GM12878 (cell line): Measurements from ENCODE around the gene TMA16. TPM values are rescaled to one million over a fixed set of nuclear protein-coding genes. Genes with fewer than 3 reads are reported as not detected.

Source experiments
- BHLHE40 ChIP-seq, 2 experiments: fragments of 450-650 bp in 1 of 2; IDR thresholded peaks; 2 replicates each; pipeline ENCODE4 v1.6.1; 2011 to 2017; ENCODE audit warnings: low read depth in 2 of 2, borderline replicate concordance in 1 of 2, improper control_type of control experiment in 1 of 2, low read length in 1 of 2, mild to moderate bottlenecking in 1 of 2
- BRCA1 ChIP-seq: IDR thresholded peaks from 2 replicates; pipeline ENCODE4 v1.6.1; 2011; ENCODE audit warnings: low read depth, low read length, improper control_type of control experiment
- CHD2 ChIP-seq: IDR thresholded peaks from 2 replicates; pipeline ENCODE4 v1.6.1; 2011; ENCODE audit warnings: low read depth, low read length, improper control_type of control experiment, borderline replicate concordance
- CREM ChIP-seq: IDR thresholded peaks from 2 replicates; pipeline ENCODE4 v1.6.1; 2014; ENCODE audit warnings: antibody characterized with exemption, low read depth
- EGR1 ChIP-seq, 2 experiments: IDR thresholded peaks; 1 replicate in 1 of 2; 2 replicates in 1 of 2; pipeline ENCODE4 v1.6.1; 2011 to 2012; ENCODE audit warnings: low read depth in 2 of 2, low read length in 2 of 2, borderline replicate concordance in 1 of 2, mild to moderate bottlenecking in 1 of 2, moderate library complexity in 1 of 2
- ETV6 ChIP-seq, 2 experiments: fragments of 450-650 bp in 1 of 2; IDR thresholded peaks in 1 of 2; conservative IDR thresholded peaks in 1 of 2; 2 replicates each; pipeline ENCODE4 v1.6.1; 2014; ENCODE audit warnings: antibody characterized with exemption in 1 of 2, borderline replicate concordance in 1 of 2, low read depth in 1 of 2, mild to moderate bottlenecking in 1 of 2, moderate library complexity in 1 of 2
- GABPA ChIP-seq: IDR thresholded peaks from 2 replicates; pipeline ENCODE4 v1.6.1; 2014; ENCODE audit warnings: antibody characterized with exemption, low read depth, mild to moderate bottlenecking, inconsistent platforms
- NFYA ChIP-seq: IDR thresholded peaks from 2 replicates; pipeline ENCODE4 v1.6.1; 2011; ENCODE audit warnings: low read depth, mild to moderate bottlenecking, low read length, improper control_type of control experiment, borderline replicate concordance
- PML ChIP-seq: IDR thresholded peaks from 2 replicates; pipeline ENCODE4 v1.6.1; 2012; ENCODE audit warnings: low read length, inconsistent platforms
- POLR2AphosphoS2 ChIP-seq: IDR thresholded peaks from 2 replicates; pipeline ENCODE4 v1.6.1; 2011; ENCODE audit warnings: low read depth, mild to moderate bottlenecking, low read length, improper control_type of control experiment, moderate library complexity
- POU2F2 ChIP-seq: IDR thresholded peaks from 3 replicates; pipeline ENCODE4 v1.6.1; 2011; ENCODE audit warnings: low read depth, mild to moderate bottlenecking, low read length, borderline replicate concordance
- RAD51 ChIP-seq: fragments of 450-650 bp; IDR thresholded peaks from 2 replicates; pipeline ENCODE4 v1.6.1; 2016; ENCODE audit warnings: moderate library complexity, mild to moderate bottlenecking, inconsistent platforms
- SIX5 ChIP-seq: IDR thresholded peaks from 2 replicates; pipeline ENCODE4 v1.6.1; 2011; ENCODE audit warnings: mild to moderate bottlenecking, low read depth, low read length, moderate library complexity; ENCODE audit not compliant: severe bottlenecking
- SMAD5 ChIP-seq: IDR thresholded peaks from 2 replicates; pipeline ENCODE4 v1.6.1; 2016; ENCODE audit warnings: antibody characterized with exemption, low read depth
- SMARCA5 ChIP-seq: fragments of 450-650 bp; IDR thresholded peaks from 2 replicates; pipeline ENCODE4 v1.6.1; 2017; ENCODE audit warnings: mild to moderate bottlenecking
- SPI1 ChIP-seq: IDR thresholded peaks from 2 replicates; pipeline ENCODE4 v1.6.1; 2011; ENCODE audit warnings: low read depth, mild to moderate bottlenecking, low read length, moderate library complexity, borderline replicate concordance; ENCODE audit not compliant: insufficient read depth
- SUZ12 ChIP-seq: fragments of 200-600 bp; sonication (generic); IDR thresholded peaks from one replicate; pipeline ENCODE4 v1.6.1; 2018; ENCODE audit warnings: antibody characterized with exemption, mild to moderate bottlenecking; ENCODE audit not compliant: unreplicated experiment
- TCF3 ChIP-seq: IDR thresholded peaks from 2 replicates; pipeline ENCODE4 v1.6.1; 2012; ENCODE audit warnings: low read depth, mild to moderate bottlenecking, low read length, borderline replicate concordance; ENCODE audit not compliant: insufficient read depth
- ZBED1 ChIP-seq: IDR thresholded peaks from 2 replicates; pipeline ENCODE4 v1.6.1; 2016; ENCODE audit warnings: borderline replicate concordance
- ZBTB40 ChIP-seq: fragments of 450-650 bp; IDR thresholded peaks from 2 replicates; pipeline ENCODE4 v1.6.1; 2016; ENCODE audit warnings: mild to moderate bottlenecking, moderate library complexity, borderline replicate concordance
- ZZZ3 ChIP-seq: IDR thresholded peaks from 2 replicates; pipeline ENCODE4 v1.6.1; 2011; ENCODE audit warnings: low read depth; ENCODE audit not compliant: control insufficient read depth, insufficient read length
- polyA plus RNA-seq, 11 experiments: library from polyadenylated mRNA; depleted of rRNA in 4 of 11; unstranded in 6 of 11; stranded (reverse) in 5 of 11; fragments of >200 nt; fragmentation: Nextera tagmentation in 4 of 11; fragmentation: Illumina TruSeq in 1 of 11; extraction: Ambion mirVana in 4 of 11; extraction: Trizol in 1 of 11; gene quantifications; 1 replicate in 1 of 11; 2 replicates in 10 of 11; pipeline versions ENCODE4 v1.2.1 to v1.2.3, GENCODE V29; 2011 to 2016; ENCODE audit warnings: inconsistent platforms in 2 of 11, missing spikeins in 2 of 11, low read depth in 1 of 11
- total RNA-seq, 4 experiments: library from RNA; depleted of rRNA in 3 of 4; stranded (reverse); fragments of >200 nt in 3 of 4; fragmentation: Illumina TruSeq in 1 of 4; extraction: Trizol in 1 of 4; gene quantifications; 2 replicates each; pipeline versions ENCODE4 v1.2.1 to v1.2.3, GENCODE V29; 2013 to 2021
- TF ChIP-seq, protein P1 (sequence below): IDR thresholded peaks from 2 replicates; pipeline ENCODE4 v1.6.1; 2012; ENCODE audit warnings: low read length, inconsistent platforms

TMA16 gene
- total and polyA plus RNA-seq, 10 of the 15 experiments (the other 5 are each of a cell fraction or from before 2014, with no cell fraction given) = 37.9 to 91.0 (median 55.8) TPM

DNA sequence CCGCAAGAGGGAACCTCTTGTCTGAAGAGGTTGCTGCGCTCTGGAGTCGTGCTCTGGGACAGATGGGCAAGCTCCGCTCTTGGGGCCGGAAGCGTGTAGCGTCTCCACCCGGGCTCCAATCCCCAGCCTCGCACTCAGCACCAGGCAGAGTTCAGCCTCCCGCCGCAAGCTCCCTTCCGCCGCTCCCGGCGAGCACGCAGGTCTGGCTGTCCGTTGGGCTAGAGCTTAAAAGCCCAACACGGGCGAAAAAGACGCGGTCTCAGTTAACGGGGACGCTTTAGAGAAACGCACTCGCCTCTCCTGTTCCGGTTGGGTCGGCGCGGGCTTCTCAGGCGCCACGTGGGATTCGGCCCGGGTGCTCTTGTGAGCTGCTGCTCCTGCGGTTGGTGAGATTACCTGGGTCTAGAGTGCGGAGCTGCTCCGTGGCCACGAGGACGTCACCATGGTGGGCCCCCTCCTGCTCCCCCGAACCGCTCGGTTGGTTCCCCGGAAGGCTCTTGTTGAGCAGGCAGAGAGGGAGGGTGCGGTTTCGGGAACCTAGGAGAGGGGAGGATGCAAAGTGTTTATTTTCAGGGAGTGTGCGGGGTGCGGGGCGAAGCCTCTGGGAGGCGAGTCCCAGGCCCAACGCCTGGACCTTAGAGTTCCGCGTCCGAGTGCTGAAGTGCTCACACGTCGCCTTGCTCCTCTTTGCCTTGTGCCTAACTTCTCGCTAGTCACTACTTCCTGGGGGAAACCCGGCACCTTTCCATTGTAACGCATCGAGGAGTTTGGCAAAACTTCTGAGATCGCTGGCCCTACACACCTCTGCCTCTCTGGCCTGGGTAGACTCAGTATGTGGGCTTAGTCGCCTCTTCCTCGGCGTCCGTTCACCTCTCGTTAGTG, at the start of gene TMA16 (continued):
- peak; percentile 73; the same call in 1 of the 2 replicates for TF ChIP-seq POLR2AphosphoS2
- peak; percentile 71; the same call in 1 of the 2 replicates for TF ChIP-seq SMARCA5
- TF ChIP-seq EGR1 (IDR thresholded peaks at IDR 0.05; ENCODE audit: borderline replicate concordance in 1 of 2, low read depth in 2 of 2, low read length in 2 of 2) = peak; percentile 3 to 59; a peak in 1 of 3 replicates
- peak; percentile 42; the same call in 1 of the 2 replicates for TF ChIP-seq RAD51
- TF ChIP-seq ZBED1 = peak; percentile 82; the same call in 1 of the 2 replicates
- peak; percentile 59; the same call in 1 of the 2 replicates for TF ChIP-seq TCF3
- TF ChIP-seq GABPA = peak; percentile 97
- no peak for TF ChIP-seq NFYA
- TF ChIP-seq ETV6 (conservative IDR thresholded peaks at IDR 0.05 in 1 of 2, IDR thresholded peaks at IDR 0.05 in 1 of 2; ENCODE audit: borderline replicate concordance in 1 of 2, low read depth in 1 of 2) = peak in 1 of 2 experiments; percentile 52; a peak in 1 of 4 replicates
- no peak for TF ChIP-seq SUZ12
- peak; percentile 98 for TF ChIP-seq PML
- TF ChIP-seq SIX5 = peak; percentile 65
- peak; percentile 41; the same call in 1 of the 2 replicates for TF ChIP-seq CHD2
- peak; percentile 97 for TF ChIP-seq ZBTB40
- TF ChIP-seq SMAD5 = peak; percentile 93; the same call in 1 of the 2 replicates
- TF ChIP-seq POU2F2 = peak; percentile 65; the same call in 1 of the 3 replicates
- TF ChIP-seq BRCA1 = no peak
- peak; percentile 57; the same call in 1 of the 2 replicates for TF ChIP-seq CREM
- TF ChIP-seq SPI1 = 0 out of 2 replicates have a peak, but pooled peaks have one; percentile 19
- peak; percentile 4 for TF ChIP-seq ZZZ3
- peak in 1 of 2 experiments; percentile 68; a peak in 2 of 4 replicates for TF ChIP-seq BHLHE40 (IDR thresholded peaks at IDR 0.05; ENCODE audit: borderline replicate concordance in 1 of 2, low read depth in 2 of 2, low read length in 1 of 2)
- TF ChIP-seq, protein P1, sequence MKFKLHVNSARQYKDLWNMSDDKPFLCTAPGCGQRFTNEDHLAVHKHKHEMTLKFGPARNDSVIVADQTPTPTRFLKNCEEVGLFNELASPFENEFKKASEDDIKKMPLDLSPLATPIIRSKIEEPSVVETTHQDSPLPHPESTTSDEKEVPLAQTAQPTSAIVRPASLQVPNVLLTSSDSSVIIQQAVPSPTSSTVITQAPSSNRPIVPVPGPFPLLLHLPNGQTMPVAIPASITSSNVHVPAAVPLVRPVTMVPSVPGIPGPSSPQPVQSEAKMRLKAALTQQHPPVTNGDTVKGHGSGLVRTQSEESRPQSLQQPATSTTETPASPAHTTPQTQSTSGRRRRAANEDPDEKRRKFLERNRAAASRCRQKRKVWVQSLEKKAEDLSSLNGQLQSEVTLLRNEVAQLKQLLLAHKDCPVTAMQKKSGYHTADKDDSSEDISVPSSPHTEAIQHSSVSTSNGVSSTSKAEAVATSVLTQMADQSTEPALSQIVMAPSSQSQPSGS = peak; percentile 45; the same call in 1 of the 2 replicates
